KMS-11 (cell line): ENCODE results near the gene ZMYND11.

Experiments
- H2AFZ ChIP-seq: fragments of 200-600 bp; sonication (generic); 2 replicates; pipeline ENCODE4 v1.6.1; 2016; ENCODE audit warnings: antibody characterized with exemption, mixed run types, low read depth
- H3K27ac ChIP-seq: fragments of 200-600 bp; sonication (generic); 2 replicates; pipeline ENCODE4 v1.6.1; 2016; ENCODE audit warnings: mild to moderate bottlenecking, mixed run types
- H3K27me3 ChIP-seq: fragments of 200-600 bp; sonication (generic); 2 replicates; pipeline ENCODE4 v1.6.1; 2017; ENCODE audit warnings: mild to moderate bottlenecking, low read depth, mixed run types, moderate library complexity; ENCODE audit not compliant: insufficient read depth
- H3K36me3 ChIP-seq: fragments of 200-600 bp; sonication (generic); 2 replicates; pipeline ENCODE4 v1.6.1; 2017; ENCODE audit warnings: mild to moderate bottlenecking, mixed run types; ENCODE audit not compliant: insufficient read depth
- H3K4me1 ChIP-seq: fragments of 200-600 bp; sonication (generic); 2 replicates; pipeline ENCODE4 v1.6.1; 2016; ENCODE audit warnings: mild to moderate bottlenecking, low read depth, mixed run types; ENCODE audit not compliant: poor library complexity, severe bottlenecking
- H3K4me2 ChIP-seq: fragments of 200-600 bp; sonication (generic); 2 replicates; pipeline ENCODE4 v1.7.0; 2016; ENCODE audit warnings: mild to moderate bottlenecking, mixed run types
- H3K4me3 ChIP-seq: fragments of 200-600 bp; sonication (generic); IDR thresholded peaks from 2 replicates; pipeline ENCODE4 v1.6.1; 2017; ENCODE audit warnings: low read depth, low read length, mixed read lengths; ENCODE audit not compliant: insufficient read depth
- H3K79me2 ChIP-seq: fragments of 200-600 bp; sonication (generic); 2 replicates; pipeline ENCODE4 v1.6.1; 2016; ENCODE audit warnings: low read depth, mixed run types; ENCODE audit not compliant: insufficient read depth
- H3K9ac ChIP-seq: fragments of 200-600 bp; sonication (generic); 2 replicates; pipeline ENCODE4 v1.6.1; 2016; ENCODE audit warnings: mild to moderate bottlenecking, mixed run types
- H4K20me1 ChIP-seq: fragments of 200-600 bp; sonication (generic); 2 replicates; pipeline ENCODE4 v1.6.1; 2016; ENCODE audit warnings: mild to moderate bottlenecking, mixed run types; ENCODE audit not compliant: insufficient read depth
- TF ChIP-seq, protein P1 (sequence below): fragments of 200-600 bp; sonication (generic); conservative IDR thresholded peaks from 2 replicates; pipeline ENCODE4 v1.6.1; 2017; ENCODE audit warnings: low read depth, mild to moderate bottlenecking, antibody characterized with exemption, low read length, moderate library complexity, mixed read lengths

ZMYND11 gene

DNA sequence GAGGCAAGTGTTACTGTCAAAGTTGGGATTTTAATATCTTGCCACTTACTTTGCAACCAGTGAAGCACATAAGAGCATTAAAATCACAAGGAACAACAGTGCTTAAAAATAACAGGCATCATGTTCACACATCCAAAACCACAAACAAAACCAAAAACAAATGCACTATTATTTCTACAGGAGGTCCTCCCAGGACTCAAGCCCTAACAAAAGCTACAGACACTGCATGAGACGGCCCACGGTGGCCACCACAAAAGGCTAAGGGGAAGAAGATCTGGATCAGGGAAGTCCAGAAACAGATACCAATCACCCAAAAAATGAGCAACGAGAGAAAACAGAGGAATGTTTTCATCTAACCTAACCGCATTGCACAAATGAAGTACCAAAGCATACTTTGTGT is 158.4 kb downstream of the ZMYND11 start:
- Histone ChIP-seq H3K9ac (no peak overlapping the region), H3K79me2 (no peaks in the 10 kb centered on the region), H3K27ac (no peak overlapping the region), H3K4me3 (no peak overlapping the region), H4K20me1 (no peaks in the 10 kb centered on the region), H3K36me3 (no peaks in the 10 kb centered on the region), H3K27me3 (no peaks in the 10 kb centered on the region), H3K4me1 (no peaks in the 10 kb centered on the region), H3K4me2 (no peak overlapping the region), H2AFZ (no peak overlapping the region)
- TF ChIP-seq, protein P1, sequence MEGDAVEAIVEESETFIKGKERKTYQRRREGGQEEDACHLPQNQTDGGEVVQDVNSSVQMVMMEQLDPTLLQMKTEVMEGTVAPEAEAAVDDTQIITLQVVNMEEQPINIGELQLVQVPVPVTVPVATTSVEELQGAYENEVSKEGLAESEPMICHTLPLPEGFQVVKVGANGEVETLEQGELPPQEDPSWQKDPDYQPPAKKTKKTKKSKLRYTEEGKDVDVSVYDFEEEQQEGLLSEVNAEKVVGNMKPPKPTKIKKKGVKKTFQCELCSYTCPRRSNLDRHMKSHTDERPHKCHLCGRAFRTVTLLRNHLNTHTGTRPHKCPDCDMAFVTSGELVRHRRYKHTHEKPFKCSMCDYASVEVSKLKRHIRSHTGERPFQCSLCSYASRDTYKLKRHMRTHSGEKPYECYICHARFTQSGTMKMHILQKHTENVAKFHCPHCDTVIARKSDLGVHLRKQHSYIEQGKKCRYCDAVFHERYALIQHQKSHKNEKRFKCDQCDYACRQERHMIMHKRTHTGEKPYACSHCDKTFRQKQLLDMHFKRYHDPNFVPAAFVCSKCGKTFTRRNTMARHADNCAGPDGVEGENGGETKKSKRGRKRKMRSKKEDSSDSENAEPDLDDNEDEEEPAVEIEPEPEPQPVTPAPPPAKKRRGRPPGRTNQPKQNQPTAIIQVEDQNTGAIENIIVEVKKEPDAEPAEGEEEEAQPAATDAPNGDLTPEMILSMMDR = no peak

DNA sequence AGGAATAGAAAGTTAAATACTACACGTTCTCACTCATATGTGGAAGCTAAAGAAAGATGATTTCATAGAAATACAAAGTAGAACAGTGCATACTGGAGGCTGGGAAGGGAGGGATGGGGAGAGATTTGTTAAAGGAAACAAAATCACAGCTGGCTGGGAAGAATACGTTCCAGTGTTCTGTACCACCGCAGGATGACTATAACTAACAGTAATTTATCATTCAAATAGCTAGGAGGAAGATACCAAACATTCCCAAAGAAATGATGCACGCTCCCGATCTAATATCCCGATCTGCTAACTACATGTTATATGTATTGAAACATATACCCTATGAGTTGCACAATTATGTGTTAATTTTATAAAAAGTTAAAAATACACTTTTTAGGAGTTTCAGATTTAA is 162.3 kb downstream of the ZMYND11 start:
- H2AFZ ChIP-seq = no peak overlapping the region
- H3K27ac ChIP-seq = no peak overlapping the region
- H3K4me2 ChIP-seq = no peak overlapping the region
- no peaks in the 10 kb centered on the region for H3K4me1 ChIP-seq
- no peak overlapping the region for H3K4me3 ChIP-seq
- no peak overlapping the region for H3K9ac ChIP-seq
- TF ChIP-seq, protein P1 = no peak
- H3K36me3 ChIP-seq = no peaks in the 10 kb centered on the region
- no peaks in the 10 kb centered on the region for H3K79me2 ChIP-seq
- no peaks in the 10 kb centered on the region for H3K27me3 ChIP-seq
- no peaks in the 10 kb centered on the region for H4K20me1 ChIP-seq

DNA sequence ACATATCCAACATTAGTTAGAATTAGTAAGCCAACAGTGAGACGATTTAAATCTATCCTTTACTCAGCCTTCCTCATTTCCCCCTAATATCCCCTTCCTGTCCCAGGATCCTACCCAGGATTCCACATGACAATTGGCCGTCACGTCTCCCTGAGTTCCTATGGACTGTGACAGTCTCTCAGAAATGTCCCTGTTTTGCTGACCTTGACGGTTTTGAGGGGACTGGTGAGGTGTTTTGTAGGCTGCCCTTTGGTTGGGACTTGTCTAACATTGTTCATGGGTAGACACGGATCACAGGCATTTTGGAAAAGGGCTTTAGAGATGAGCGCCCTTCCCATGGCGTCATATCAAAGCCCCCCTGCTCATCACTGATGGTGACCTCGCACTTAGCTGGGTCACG is 162.8 kb downstream of the ZMYND11 start:
- Histone ChIP-seq H3K36me3 (no peaks in the 10 kb centered on the region), H3K79me2 (no peaks in the 10 kb centered on the region), H2AFZ (no peak overlapping the region), H3K27me3 (no peaks in the 10 kb centered on the region), H3K4me2 (no peak overlapping the region), H3K9ac (no peak overlapping the region), H3K4me1 (no peaks in the 10 kb centered on the region), H4K20me1 (no peaks in the 10 kb centered on the region), H3K27ac (no peak overlapping the region), H3K4me3 (no peak overlapping the region)
- TF ChIP-seq, protein P1 = no peak

DNA sequence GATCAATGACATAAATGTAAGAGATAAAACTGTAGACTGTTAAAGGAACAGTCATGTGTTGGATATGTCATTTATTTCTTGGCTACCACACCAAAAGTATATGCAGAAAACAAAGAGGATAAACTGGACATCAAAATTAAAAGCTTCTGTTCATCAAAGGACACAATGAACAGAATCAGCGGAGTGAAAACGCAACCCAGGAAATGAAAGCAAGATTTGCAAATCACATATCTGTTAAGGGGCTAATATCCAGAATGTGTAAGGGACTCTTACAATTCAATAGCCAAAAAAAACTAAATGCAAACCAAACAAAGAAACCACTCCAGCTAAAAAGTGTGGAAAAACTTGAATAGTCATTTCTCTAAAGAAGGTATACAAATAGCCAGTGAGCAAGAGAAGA is 164.3 kb downstream of the ZMYND11 start:
- no peak overlapping the region for H3K4me3 ChIP-seq
- H3K79me2 ChIP-seq = no peaks in the 10 kb centered on the region
- H3K9ac ChIP-seq = no peak overlapping the region
- TF ChIP-seq, protein P1 = no peak
- H2AFZ ChIP-seq = no peak overlapping the region
- no peak overlapping the region for H3K4me2 ChIP-seq
- H3K4me1 ChIP-seq = no peaks in the 10 kb centered on the region
- no peaks in the 10 kb centered on the region for H4K20me1 ChIP-seq
- no peak overlapping the region for H3K27ac ChIP-seq
- H3K36me3 ChIP-seq = no peaks in the 10 kb centered on the region
- H3K27me3 ChIP-seq = no peaks in the 10 kb centered on the region
